Measurements from ENCODE around the gene OR1Q1.

OR1Q1 gene

GRCh38 chr9:122605691-122606090 lies 8.8 kb upstream of the OR1Q1 start:
- no peak for DNase-seq (ENCODE audit: extremely low read depth, insufficient read length)
- H3K36me3 ChIP-seq (ENCODE audit: control insufficient read depth, insufficient read depth, low read length): no peaks in the 10 kb centered on the region
- no peak for TF ChIP-seq CTCF (IDR thresholded peaks at IDR 0.05; ENCODE audit: insufficient read depth, low read length, poor library complexity, severe bottlenecking)
- no peak overlapping the region for H3K4me3 ChIP-seq (replicated peaks; ENCODE audit: low read depth, low read length)
- no peaks in the 10 kb centered on the region for H3K27me3 ChIP-seq (replicated peaks; ENCODE audit: control insufficient read depth, insufficient read depth, low read length)

- Histone ChIP-seq H3K36me3 (ENCODE audit: control insufficient read depth, insufficient read depth, low read length) (no peaks in the 10 kb centered on the region), H3K27me3 (replicated peaks; ENCODE audit: control insufficient read depth, insufficient read depth, low read length) (no peaks in the 10 kb centered on the region), H3K4me3 (replicated peaks; ENCODE audit: low read depth, low read length) (no peak overlapping the region)
- no peak for DNase-seq (ENCODE audit: extremely low read depth, insufficient read length)
- TF ChIP-seq CTCF (IDR thresholded peaks at IDR 0.05; ENCODE audit: insufficient read depth, low read length, poor library complexity, severe bottlenecking): no peak
These were observed 8.0 kb upstream of the OR1Q1 start for GRCh38 chr9:122606587-122606986.

GRCh38 chr9:122609804-122610203 lies 4.7 kb upstream of the OR1Q1 start:
- Histone ChIP-seq H3K4me3 (replicated peaks; ENCODE audit: low read depth, low read length) (no peak overlapping the region), H3K27me3 (replicated peaks; ENCODE audit: control insufficient read depth, insufficient read depth, low read length) (no peaks in the 10 kb centered on the region), H3K36me3 (ENCODE audit: control insufficient read depth, insufficient read depth, low read length) (no peaks in the 10 kb centered on the region)
- DNase-seq (ENCODE audit: extremely low read depth, insufficient read length): no peak
- TF ChIP-seq CTCF (IDR thresholded peaks at IDR 0.05; ENCODE audit: insufficient read depth, low read length, poor library complexity, severe bottlenecking): no peak

GRCh38 chr9:122619996-122620395 lies 5.5 kb downstream of the OR1Q1 start:
- H3K36me3 ChIP-seq (ENCODE audit: control insufficient read depth, insufficient read depth, low read length): no peaks in the 10 kb centered on the region
- no peak overlapping the region for H3K4me3 ChIP-seq (replicated peaks; ENCODE audit: low read depth, low read length)
- no peak for TF ChIP-seq CTCF (IDR thresholded peaks at IDR 0.05; ENCODE audit: insufficient read depth, low read length, poor library complexity, severe bottlenecking)

GRCh38 chr9:122642226-122642625 lies 27.7 kb downstream of the OR1Q1 start:
- DNase-seq (ENCODE audit: extremely low read depth, insufficient read length): no peak
- no peak for TF ChIP-seq CTCF (IDR thresholded peaks at IDR 0.05; ENCODE audit: insufficient read depth, low read length, poor library complexity, severe bottlenecking)
- H3K36me3 ChIP-seq (ENCODE audit: control insufficient read depth, insufficient read depth, low read length): no peaks in the 10 kb centered on the region
- no peak overlapping the region for H3K4me3 ChIP-seq (replicated peaks; ENCODE audit: low read depth, low read length)
- no peaks in the 10 kb centered on the region for H3K27me3 ChIP-seq (replicated peaks; ENCODE audit: control insufficient read depth, insufficient read depth, low read length)

More at GRCh38 chr9:122619996-122620395, 5.5 kb downstream of the OR1Q1 start:
- no peaks in the 10 kb centered on the region for H3K27me3 ChIP-seq (replicated peaks; ENCODE audit: control insufficient read depth, insufficient read depth, low read length)
- no peak for DNase-seq (ENCODE audit: extremely low read depth, insufficient read length)

- DNase-seq (ENCODE audit: extremely low read depth, insufficient read length): no peak
- no peak for TF ChIP-seq CTCF (IDR thresholded peaks at IDR 0.05; ENCODE audit: insufficient read depth, low read length, poor library complexity, severe bottlenecking)
- no peaks in the 10 kb centered on the region for H3K27me3 ChIP-seq (replicated peaks; ENCODE audit: control insufficient read depth, insufficient read depth, low read length)
- no peak overlapping the region for H3K4me3 ChIP-seq (replicated peaks; ENCODE audit: low read depth, low read length)
- no peaks in the 10 kb centered on the region for H3K36me3 ChIP-seq (ENCODE audit: control insufficient read depth, insufficient read depth, low read length)
These were observed 41.8 kb downstream of the OR1Q1 start for GRCh38 chr9:122656378-122656777.

Measured in GM06990 (cell line).